Measurements from ENCODE around the gene CYP21A2.

CYP21A2 gene

DNA sequence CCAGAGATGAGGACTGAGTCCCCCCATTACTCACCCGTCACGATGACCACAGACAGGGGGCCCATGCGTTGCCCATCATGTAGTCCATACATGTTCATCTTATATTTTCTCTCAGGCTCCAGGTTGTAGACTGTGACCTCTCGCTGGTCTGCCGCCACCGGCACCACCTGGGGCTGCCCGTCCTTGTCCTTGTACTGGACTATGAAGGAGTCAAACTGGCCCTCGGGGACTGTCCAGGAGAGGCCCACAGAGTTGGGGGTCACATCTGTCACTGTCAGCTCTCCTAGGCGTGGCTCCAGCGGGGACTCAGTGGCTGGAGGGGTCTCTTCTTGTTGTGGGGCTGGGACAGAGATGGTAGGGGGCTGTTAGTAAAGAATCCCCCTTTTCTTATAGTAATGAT lies 35.4 kb downstream of the CYP21A2 start:
- H3K36me3 ChIP-seq (replicated peaks): no peaks in the 10 kb centered on the region
- in situ Hi-C loops (cut with HindIII; ENCODE audit: low pct_ligation_motif_present, low sequenced_read_pairs): no loop called here
- H3K27me3 ChIP-seq (replicated peaks): peaks cover 8% of the 10 kb centered on the region
- H3K4me3 ChIP-seq (ENCODE audit: low read depth, low read length): no peak overlapping the region
- DNase-seq: no peak
- TF ChIP-seq, protein P1, sequence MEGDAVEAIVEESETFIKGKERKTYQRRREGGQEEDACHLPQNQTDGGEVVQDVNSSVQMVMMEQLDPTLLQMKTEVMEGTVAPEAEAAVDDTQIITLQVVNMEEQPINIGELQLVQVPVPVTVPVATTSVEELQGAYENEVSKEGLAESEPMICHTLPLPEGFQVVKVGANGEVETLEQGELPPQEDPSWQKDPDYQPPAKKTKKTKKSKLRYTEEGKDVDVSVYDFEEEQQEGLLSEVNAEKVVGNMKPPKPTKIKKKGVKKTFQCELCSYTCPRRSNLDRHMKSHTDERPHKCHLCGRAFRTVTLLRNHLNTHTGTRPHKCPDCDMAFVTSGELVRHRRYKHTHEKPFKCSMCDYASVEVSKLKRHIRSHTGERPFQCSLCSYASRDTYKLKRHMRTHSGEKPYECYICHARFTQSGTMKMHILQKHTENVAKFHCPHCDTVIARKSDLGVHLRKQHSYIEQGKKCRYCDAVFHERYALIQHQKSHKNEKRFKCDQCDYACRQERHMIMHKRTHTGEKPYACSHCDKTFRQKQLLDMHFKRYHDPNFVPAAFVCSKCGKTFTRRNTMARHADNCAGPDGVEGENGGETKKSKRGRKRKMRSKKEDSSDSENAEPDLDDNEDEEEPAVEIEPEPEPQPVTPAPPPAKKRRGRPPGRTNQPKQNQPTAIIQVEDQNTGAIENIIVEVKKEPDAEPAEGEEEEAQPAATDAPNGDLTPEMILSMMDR (IDR thresholded peaks at IDR 0.05; ENCODE audit: low read depth, low read length, missing control alignments): no peak
- H3K27ac ChIP-seq: no peak overlapping the region

- in situ Hi-C loops (cut with HindIII; ENCODE audit: low pct_ligation_motif_present, low sequenced_read_pairs): no loop called here
- TF ChIP-seq, protein P1 (IDR thresholded peaks at IDR 0.05; ENCODE audit: low read depth, low read length, missing control alignments): no peak
- Histone ChIP-seq H3K27ac (no peak overlapping the region), H3K27me3 (replicated peaks) (peaks cover 3% of the 10 kb centered on the region), H3K36me3 (replicated peaks) (no peaks in the 10 kb centered on the region), H3K4me3 (ENCODE audit: low read depth, low read length) (no peak overlapping the region)
- peak; percentile 24 for DNase-seq
These were observed 36.8 kb downstream of the CYP21A2 start for GRCh38 chr6:32074996-32075532.

GRCh38 chr6:32075781-32076180 lies 37.6 kb downstream of the CYP21A2 start:
- Histone ChIP-seq H3K27me3 (replicated peaks) (peaks cover under 1% of the 10 kb centered on the region), H3K27ac (no peak overlapping the region), H3K36me3 (replicated peaks) (no peaks in the 10 kb centered on the region), H3K4me3 (ENCODE audit: low read depth, low read length) (no peak overlapping the region)
- no peak for DNase-seq
- in situ Hi-C loops (cut with HindIII; ENCODE audit: low pct_ligation_motif_present, low sequenced_read_pairs): no loop called here
- TF ChIP-seq, protein P1 (IDR thresholded peaks at IDR 0.05; ENCODE audit: low read depth, low read length, missing control alignments): no peak

GRCh38 chr6:32076321-32076809 lies 38.1 kb downstream of the CYP21A2 start:
- in situ Hi-C loops (cut with HindIII; ENCODE audit: low pct_ligation_motif_present, low sequenced_read_pairs): no loop called here
- H3K27me3 ChIP-seq (replicated peaks): no peaks in the 10 kb centered on the region
- DNase-seq: peak; percentile 39
- TF ChIP-seq, protein P1 (IDR thresholded peaks at IDR 0.05; ENCODE audit: low read depth, low read length, missing control alignments): no peak
- H3K4me3 ChIP-seq (ENCODE audit: low read depth, low read length): no peak overlapping the region
- no peaks in the 10 kb centered on the region for H3K36me3 ChIP-seq (replicated peaks)
- H3K27ac ChIP-seq: no peak overlapping the region

DNA sequence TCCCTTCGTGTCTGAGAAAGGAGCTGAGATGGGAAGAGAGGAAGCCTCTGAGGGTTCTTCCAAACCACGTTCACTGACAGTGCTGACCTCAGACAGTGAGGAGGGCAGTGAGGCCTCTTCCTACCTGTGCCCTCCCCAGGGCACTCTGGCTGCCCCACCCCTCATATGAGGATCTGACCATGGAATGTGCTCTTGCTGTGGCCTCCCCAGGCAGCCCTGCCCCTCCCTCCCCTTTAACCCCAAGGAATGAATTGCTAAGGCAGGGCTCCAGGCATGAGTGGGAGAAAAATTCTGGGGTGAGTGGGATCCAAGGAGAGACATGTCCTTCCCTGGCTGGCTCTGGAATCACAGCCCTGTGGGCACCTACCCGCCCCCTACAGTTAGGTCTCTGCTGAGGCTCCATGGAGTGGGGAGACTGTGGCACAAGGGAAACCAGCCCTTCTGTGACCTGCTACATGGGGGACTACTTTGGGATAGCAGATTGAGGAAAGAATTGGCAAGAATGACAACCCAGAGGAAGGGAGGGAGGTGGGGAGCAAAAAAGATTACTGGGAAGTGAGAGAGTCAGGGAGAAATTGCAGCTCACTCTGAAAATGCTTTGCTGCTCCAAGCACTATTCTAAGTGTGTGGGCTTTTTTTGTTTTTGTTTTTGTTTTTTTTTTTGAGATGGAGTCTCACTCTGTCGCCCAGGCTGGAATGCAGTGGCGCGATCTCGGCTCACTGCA lies 41.5 kb downstream of the CYP21A2 start:
- Histone ChIP-seq H3K4me3 (ENCODE audit: low read depth, low read length) (no peak overlapping the region), H3K27ac (no peak overlapping the region), H3K27me3 (replicated peaks) (peaks cover 4% of the 10 kb centered on the region), H3K36me3 (replicated peaks) (no peaks in the 10 kb centered on the region)
- TF ChIP-seq, protein P1 (IDR thresholded peaks at IDR 0.05; ENCODE audit: low read depth, low read length, missing control alignments): no peak
- DNase-seq: no peak
- in situ Hi-C loops (cut with HindIII; ENCODE audit: low pct_ligation_motif_present, low sequenced_read_pairs): no loop called here
